Endodermal cell (in vitro differentiated cells): ENCODE data around the gene ITGA2B. TPM values are rescaled to one million over a fixed set of nuclear protein-coding genes. Genes with fewer than 3 reads are reported as not detected.
A peak's percentile ranks its signal among the peaks of the same experiment; 100 is the strongest.

Experiments used
- DNase-seq: peaks from one replicate; pipeline ENCODE4 v3.0.0-alpha.2; 2017
- H3K27ac ChIP-seq: 2 replicates; pipeline ENCODE4 v1.5.1; 2013; ENCODE audit warnings: mild to moderate bottlenecking, low read depth, low read length, moderate library complexity
- H3K27me3 ChIP-seq: 2 replicates; pipeline ENCODE4 v1.6.1; 2013; ENCODE audit warnings: mild to moderate bottlenecking, low read length, moderate library complexity; ENCODE audit not compliant: insufficient read depth, control insufficient read depth, poor library complexity, severe bottlenecking
- H3K36me3 ChIP-seq: 2 replicates; pipeline ENCODE4 v1.7.0; 2013; ENCODE audit warnings: mild to moderate bottlenecking, low read length, moderate library complexity; ENCODE audit not compliant: control insufficient read depth, insufficient read depth
- H3K4me1 ChIP-seq: one replicate; pipeline ENCODE4 v1.7.0; 2013; ENCODE audit warnings: low read length; ENCODE audit not compliant: control insufficient read depth, insufficient read depth
- H3K4me3 ChIP-seq: 2 replicates; pipeline ENCODE4 v1.5.1; 2013; ENCODE audit warnings: mild to moderate bottlenecking, low read length, moderate library complexity
- H3K9ac ChIP-seq: 2 replicates; pipeline ENCODE4 v1.6.1; 2013; ENCODE audit warnings: mild to moderate bottlenecking, low read length, moderate library complexity; ENCODE audit not compliant: poor library complexity, severe bottlenecking; ENCODE audit errors: extremely low read depth
- H3K9me3 ChIP-seq: 2 replicates; pipeline ENCODE4 v1.6.1; 2013; ENCODE audit warnings: mild to moderate bottlenecking, low read length, moderate library complexity; ENCODE audit not compliant: control insufficient read depth
- H3K27ac Mint-ChIP-seq: 2 replicates; pipeline ENCODE4 v1.8.0; 2020; ENCODE audit warnings: mixed read lengths
- H3K27me3 Mint-ChIP-seq: 2 replicates; pipeline ENCODE4 v1.8.0; 2021; ENCODE audit warnings: mild to moderate bottlenecking, mixed read lengths; ENCODE audit not compliant: insufficient read depth
- H3K36me3 Mint-ChIP-seq: 2 replicates; pipeline ENCODE4 v1.8.0; 2020; ENCODE audit warnings: low read depth, mixed read lengths
- H3K4me1 Mint-ChIP-seq: 2 replicates; pipeline ENCODE4 v1.8.0; 2020; ENCODE audit warnings: mixed read lengths
- H3K4me3 Mint-ChIP-seq: 2 replicates; pipeline ENCODE4 v1.8.0; 2020; ENCODE audit warnings: mild to moderate bottlenecking, moderate library complexity, mixed read lengths
- H3K9me3 Mint-ChIP-seq: 2 replicates; pipeline ENCODE4 v1.8.0; 2020; ENCODE audit warnings: mild to moderate bottlenecking, mixed read lengths
- WGBS, 2 experiments: methylation state at CpG; one replicate each; pipeline versions ENCODE4 v1.1.5 to v1.1.7; 2013; ENCODE audit warnings: missing lambda C conversion rate in 2 of 2, mixed read lengths in 1 of 2; ENCODE audit not compliant: insufficient coverage in 1 of 2, insufficient read length in 1 of 2; 5-methylcytosine and 5-hydroxymethylcytosine counted together
- total RNA-seq, 2 donors: library from RNA; stranded (reverse); fragmentation: NEBNext Ultra II Directional in 1 of 2; extraction: Animal tissue kit (Norgen Biotek cat#: 25700) in 1 of 2; gene quantifications; 2 replicates in 1 of 2; 3 replicates in 1 of 2; pipeline ENCODE4 v1.2.1, GENCODE V29; 2021
- TF ChIP-seq, protein P1 (sequence below): fragments of 200-600 bp; sonication (generic); conservative IDR thresholded peaks from 2 replicates; pipeline ENCODE4 v1.5.0; 2021; ENCODE audit warnings: antibody characterized with exemption, mild to moderate bottlenecking

The ITGA2B gene
- total RNA-seq, 2 donors from 2014 or later = 5.2 to 8.5 TPM

DNA sequence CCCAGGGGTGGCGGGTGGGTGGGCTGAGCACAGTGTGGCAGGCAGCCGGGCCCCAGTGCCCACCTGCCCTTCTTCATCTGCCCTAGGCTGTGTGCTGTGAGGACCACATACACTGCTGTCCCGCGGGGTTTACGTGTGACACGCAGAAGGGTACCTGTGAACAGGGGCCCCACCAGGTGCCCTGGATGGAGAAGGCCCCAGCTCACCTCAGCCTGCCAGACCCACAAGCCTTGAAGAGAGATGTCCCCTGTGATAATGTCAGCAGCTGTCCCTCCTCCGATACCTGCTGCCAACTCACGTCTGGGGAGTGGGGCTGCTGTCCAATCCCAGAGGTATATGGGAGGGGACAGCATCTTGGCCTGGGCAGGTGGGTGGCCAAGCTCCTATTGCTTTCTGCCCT, 38.0 kb downstream of the ITGA2B start:
- no peak overlapping the region for H3K27ac ChIP-seq
- no peaks in the 10 kb centered on the region for H3K27me3 ChIP-seq
- Mint-ChIP-seq H3K4me3 (no peak overlapping the region), H3K9me3 (no peaks in the 10 kb centered on the region), H3K36me3 (peaks cover 19% of the 10 kb centered on the region), H3K27me3 (peaks cover 3% of the 10 kb centered on the region), H3K4me1 (no peaks in the 10 kb centered on the region), H3K27ac (no peak overlapping the region)
- H3K4me3 ChIP-seq = no peak overlapping the region
- H3K36me3 ChIP-seq = peaks cover 28% of the 10 kb centered on the region
- WGBS, 2 experiments = 93 to 100% methylated on average over 3 to 8 of the region's 8 CpGs
- TF ChIP-seq, protein P1, sequence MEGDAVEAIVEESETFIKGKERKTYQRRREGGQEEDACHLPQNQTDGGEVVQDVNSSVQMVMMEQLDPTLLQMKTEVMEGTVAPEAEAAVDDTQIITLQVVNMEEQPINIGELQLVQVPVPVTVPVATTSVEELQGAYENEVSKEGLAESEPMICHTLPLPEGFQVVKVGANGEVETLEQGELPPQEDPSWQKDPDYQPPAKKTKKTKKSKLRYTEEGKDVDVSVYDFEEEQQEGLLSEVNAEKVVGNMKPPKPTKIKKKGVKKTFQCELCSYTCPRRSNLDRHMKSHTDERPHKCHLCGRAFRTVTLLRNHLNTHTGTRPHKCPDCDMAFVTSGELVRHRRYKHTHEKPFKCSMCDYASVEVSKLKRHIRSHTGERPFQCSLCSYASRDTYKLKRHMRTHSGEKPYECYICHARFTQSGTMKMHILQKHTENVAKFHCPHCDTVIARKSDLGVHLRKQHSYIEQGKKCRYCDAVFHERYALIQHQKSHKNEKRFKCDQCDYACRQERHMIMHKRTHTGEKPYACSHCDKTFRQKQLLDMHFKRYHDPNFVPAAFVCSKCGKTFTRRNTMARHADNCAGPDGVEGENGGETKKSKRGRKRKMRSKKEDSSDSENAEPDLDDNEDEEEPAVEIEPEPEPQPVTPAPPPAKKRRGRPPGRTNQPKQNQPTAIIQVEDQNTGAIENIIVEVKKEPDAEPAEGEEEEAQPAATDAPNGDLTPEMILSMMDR = no peak
- H3K9me3 ChIP-seq = no peaks in the 10 kb centered on the region
- no peaks in the 10 kb centered on the region for H3K4me1 ChIP-seq
- no peak for DNase-seq
- H3K9ac ChIP-seq = no peak overlapping the region

DNA sequence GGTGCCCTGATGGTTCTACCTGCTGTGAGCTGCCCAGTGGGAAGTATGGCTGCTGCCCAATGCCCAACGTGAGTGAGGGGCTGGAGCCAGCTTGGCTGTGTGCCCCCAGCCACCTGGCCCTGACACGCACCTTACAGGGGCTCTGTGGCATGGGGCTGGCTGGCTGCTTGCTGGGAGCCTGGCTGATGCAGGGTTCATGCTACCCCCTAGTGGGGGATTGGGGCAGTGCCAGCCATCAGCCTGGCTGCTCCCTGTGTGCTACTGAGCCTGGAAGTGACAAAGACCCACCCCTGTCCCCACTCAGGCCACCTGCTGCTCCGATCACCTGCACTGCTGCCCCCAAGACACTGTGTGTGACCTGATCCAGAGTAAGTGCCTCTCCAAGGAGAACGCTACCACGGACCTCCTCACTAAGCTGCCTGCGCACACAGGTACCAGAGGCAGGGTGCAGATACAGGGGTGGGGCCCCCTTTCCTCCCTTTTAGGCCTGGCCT, 38.7 kb downstream of the ITGA2B start:
- no peaks in the 10 kb centered on the region for H3K9me3 Mint-ChIP-seq
- Histone ChIP-seq H3K4me3 (no peak overlapping the region), H3K27ac (no peak overlapping the region), H3K27me3 (no peaks in the 10 kb centered on the region), H3K9ac (no peak overlapping the region), H3K36me3 (peaks cover 25% of the 10 kb centered on the region), H3K9me3 (no peaks in the 10 kb centered on the region), H3K4me1 (no peaks in the 10 kb centered on the region)
- peaks cover 19% of the 10 kb centered on the region for H3K36me3 Mint-ChIP-seq
- H3K4me1 Mint-ChIP-seq = peaks cover 5% of the 10 kb centered on the region
- H3K4me3 Mint-ChIP-seq = no peak overlapping the region
- peak overlapping the region; percentile 19 for H3K27ac Mint-ChIP-seq
- TF ChIP-seq, protein P1 = peak; percentile 88
- peak; percentile 96 for DNase-seq
- H3K27me3 Mint-ChIP-seq = peaks cover 3% of the 10 kb centered on the region
- WGBS, 2 experiments = 77 to 95% methylated on average over 4 to 6 of the region's 6 CpGs

DNA sequence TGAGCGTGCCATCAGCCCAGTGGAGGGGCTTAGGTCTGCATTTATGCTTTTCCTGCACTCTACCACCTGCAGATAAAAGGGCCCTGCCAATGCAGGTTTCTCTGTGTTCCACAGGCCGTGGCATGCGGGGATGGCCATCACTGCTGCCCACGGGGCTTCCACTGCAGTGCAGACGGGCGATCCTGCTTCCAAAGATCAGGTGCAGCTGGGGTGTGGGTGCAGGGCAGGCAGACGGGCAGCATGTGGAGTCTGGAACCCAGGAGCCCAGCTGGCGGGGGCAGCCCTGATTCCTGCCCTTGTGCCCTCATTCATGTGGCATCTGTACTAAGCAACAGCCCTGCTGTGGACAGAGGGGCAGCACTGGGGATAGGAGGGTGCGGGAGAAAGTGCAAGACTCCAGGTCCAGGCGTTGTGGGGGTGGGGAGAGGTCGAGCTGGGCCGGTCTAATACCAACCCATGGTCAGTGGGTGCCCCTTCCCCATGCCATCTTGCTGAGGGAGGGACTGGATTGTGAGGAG, 39.8 kb downstream of the ITGA2B start:
- no peak overlapping the region for H3K27ac Mint-ChIP-seq
- WGBS, 2 experiments = 90 to 100% methylated on average over 5 to 12 of the region's 12 CpGs
- H3K36me3 ChIP-seq = peaks cover 19% of the 10 kb centered on the region
- no peak overlapping the region for H3K4me3 Mint-ChIP-seq
- no peak overlapping the region for H3K4me3 ChIP-seq
- H3K27ac ChIP-seq = no peak overlapping the region
- H3K9ac ChIP-seq = no peak overlapping the region
- TF ChIP-seq, protein P1 = no peak
- peaks cover 9% of the 10 kb centered on the region for H3K4me1 Mint-ChIP-seq
- no peaks in the 10 kb centered on the region for H3K9me3 ChIP-seq
- no peaks in the 10 kb centered on the region for H3K27me3 ChIP-seq
- H3K4me1 ChIP-seq = no peaks in the 10 kb centered on the region
- H3K27me3 Mint-ChIP-seq = peaks cover 4% of the 10 kb centered on the region
- H3K9me3 Mint-ChIP-seq = no peaks in the 10 kb centered on the region
- H3K36me3 Mint-ChIP-seq = peaks cover 19% of the 10 kb centered on the region
- DNase-seq = no peak
